ENCODE data around the gene NGDN.

The NGDN gene

GRCh38 chr14:23478109-23478759, 8.7 kb downstream of the NGDN start:
- DNase-seq: peak; percentile 75

- peak; percentile 10 for DNase-seq
These were observed 12.0 kb downstream of the NGDN start for GRCh38 chr14:23481362-23481970.

- DNase-seq: no peak
These were observed 12.7 kb downstream of the NGDN start for GRCh38 chr14:23481979-23482822.

GRCh38 chr14:23482823-23483148, 13.3 kb downstream of the NGDN start:
- no peak for DNase-seq

- peak; percentile 73 for DNase-seq
These were observed 13.8 kb downstream of the NGDN start for GRCh38 chr14:23483236-23483854.

GRCh38 chr14:23485326-23485725, 15.8 kb downstream of the NGDN start:
- DNase-seq: no peak

- DNase-seq: no peak
These were observed 16.5 kb downstream of the NGDN start for GRCh38 chr14:23486036-23486435.

- no peak for DNase-seq
These were observed 17.7 kb downstream of the NGDN start for GRCh38 chr14:23487216-23487615.

- peak; percentile 71 for DNase-seq
These were observed 23.2 kb downstream of the NGDN start for GRCh38 chr14:23492618-23493272.

- no peak for DNase-seq
These were observed 24.7 kb downstream of the NGDN start for GRCh38 chr14:23494223-23494622.

GRCh38 chr14:23512156-23512555, 42.7 kb downstream of the NGDN start:
- DNase-seq: peak; percentile 69

GRCh38 chr14:23513005-23513817, 43.7 kb downstream of the NGDN start:
- no peak for DNase-seq

GRCh38 chr14:23513818-23514643, 44.5 kb downstream of the NGDN start:
- DNase-seq: no peak

GRCh38 chr14:23514644-23514957, 45.1 kb downstream of the NGDN start:
- no peak for DNase-seq

GRCh38 chr14:23517650-23518326, 48.3 kb downstream of the NGDN start:
- no peak for DNase-seq

- DNase-seq: no peak
These were observed 49.2 kb downstream of the NGDN start for GRCh38 chr14:23518709-23519108.

- no peak for DNase-seq
These were observed 51.5 kb downstream of the NGDN start for GRCh38 chr14:23520899-23521533.

- no peak for DNase-seq
These were observed 52.5 kb downstream of the NGDN start for GRCh38 chr14:23521785-23522640.

- no peak for DNase-seq
These were observed 53.2 kb downstream of the NGDN start for GRCh38 chr14:23522643-23523198.
